Uterus (tissue), 4 donors: Measurements from ENCODE around the gene SORL1. TPM values are rescaled to one million over a fixed set of nuclear protein-coding genes. Genes with fewer than 3 reads are reported as not detected.
A peak's percentile ranks its signal among the peaks of the same experiment; 100 is the strongest.

ENCODE experiments used
- DNase-seq, 2 donors: peaks; one replicate each; pipeline ENCODE4 v3.0.0-alpha.2; 2019 to 2020
- H3K27ac ChIP-seq, 2 donors: fragments of 200-600 bp; sonication (generic); 1 replicate in 1 of 2; 2 replicates in 1 of 2; pipeline ENCODE4 v1.5.1; 2016 to 2018
- H3K27me3 ChIP-seq, 2 donors: fragments of 200-600 bp; sonication (generic); one replicate each; pipeline ENCODE4 v1.5.1; 2018 to 2019; ENCODE audit warnings: control low read depth in 1 of 2
- H3K36me3 ChIP-seq, 2 donors: fragments of 200-600 bp; sonication (generic); one replicate each; pipeline ENCODE4 v1.5.1; 2019; ENCODE audit warnings: control low read depth in 1 of 2
- H3K4me1 ChIP-seq, 2 donors: fragments of 200-600 bp; sonication (generic); one replicate each; pipeline ENCODE4 v1.5.1; 2018 to 2019; ENCODE audit warnings: control low read depth in 1 of 2
- H3K4me3 ChIP-seq, 2 donors: fragments of 200-600 bp; sonication (generic); 1 replicate in 1 of 2; 2 replicates in 1 of 2; pipeline ENCODE4 v1.5.1; 2018 to 2019; ENCODE audit warnings: mild to moderate bottlenecking in 1 of 2
- H3K9me3 ChIP-seq, 2 donors: fragments of 200-600 bp; sonication (generic); one replicate each; pipeline ENCODE4 v1.5.1; 2019; ENCODE audit warnings: control low read depth in 1 of 2
- CTCF ChIP-seq, 4 experiments: fragments of 200-600 bp in 2 of 4; fragments of 450-650 bp in 2 of 4; sonication (generic) in 2 of 4; IDR thresholded peaks; one replicate each; pipeline ENCODE4 v1.5.1; 2016 to 2019; ENCODE audit warnings: antibody characterized with exemption in 4 of 4, mild to moderate bottlenecking in 2 of 4, moderate library complexity in 1 of 4
- POLR2A ChIP-seq, 2 donors: fragments of 450-650 bp; IDR thresholded peaks; one replicate each; pipeline ENCODE4 v1.6.1; 2016; ENCODE audit warnings: antibody characterized with exemption in 2 of 2, mild to moderate bottlenecking in 1 of 2, moderate library complexity in 1 of 2
- intact Hi-C: fragments of 100-400 bp; cut with DNase I; formaldehyde crosslinking; loops from one replicate; pipeline ENCODE4 v1.15.1; 2023; ENCODE audit warnings: low total_unique reads
- total RNA-seq, 4 donors: library from RNA; depleted of rRNA in 3 of 4; stranded (reverse); fragments of >200 nt in 3 of 4; gene quantifications; one replicate each; pipeline versions ENCODE4 v1.1.0 to v1.2.4, GENCODE V29; 2014 to 2023
- donor health status: DM: yes; HTN: yes; CAD: no.

Gene SORL1
- total RNA-seq, 4 donors from 2014 or later: 7.6 to 42.6 (median 17.2) TPM

- intact Hi-C loops: no loop called here
- TF ChIP-seq POLR2A (IDR thresholded peaks at IDR 0.05): no peak
- TF ChIP-seq CTCF (IDR thresholded peaks at IDR 0.05): no peak
- Histone ChIP-seq H3K27me3 (no peaks in the 10 kb centered on the region), H3K4me1 (no peaks in the 10 kb centered on the region), H3K27ac (no peak overlapping the region), H3K4me3 (no peak overlapping the region), H3K36me3 (no peaks in the 10 kb centered on the region), H3K9me3 (no peaks in the 10 kb centered on the region)
- DNase-seq: peak in 1 of 2 donors; percentile 43
Observed at GRCh38 chr11:121595717-121596161, 143.6 kb downstream of the SORL1 start.

- no peaks in the 10 kb centered on the region for H3K4me1 ChIP-seq
- intact Hi-C loops: no loop called here
- H3K36me3 ChIP-seq: no peaks in the 10 kb centered on the region
- H3K27me3 ChIP-seq: no peaks in the 10 kb centered on the region
- TF ChIP-seq POLR2A (IDR thresholded peaks at IDR 0.05): no peak
- TF ChIP-seq CTCF (IDR thresholded peaks at IDR 0.05): no peak
- no peak overlapping the region for H3K27ac ChIP-seq
- no peaks in the 10 kb centered on the region for H3K9me3 ChIP-seq
- H3K4me3 ChIP-seq: no peak overlapping the region
- no peak for DNase-seq
Observed at GRCh38 chr11:121596195-121597155, 144.4 kb downstream of the SORL1 start.

GRCh38 chr11:121603316-121603715, 151.2 kb downstream of the SORL1 start:
- Histone ChIP-seq H3K4me3 (no peak overlapping the region), H3K36me3 (no peaks in the 10 kb centered on the region), H3K27me3 (no peaks in the 10 kb centered on the region), H3K4me1 (no peaks in the 10 kb centered on the region), H3K27ac (no peak overlapping the region), H3K9me3 (no peaks in the 10 kb centered on the region)
- no peak for TF ChIP-seq CTCF (IDR thresholded peaks at IDR 0.05)
- TF ChIP-seq POLR2A (IDR thresholded peaks at IDR 0.05): no peak
- no peak for DNase-seq
- intact Hi-C loops: no loop called here

- Histone ChIP-seq H3K27ac (no peak overlapping the region), H3K27me3 (no peaks in the 10 kb centered on the region), H3K4me1 (no peaks in the 10 kb centered on the region), H3K4me3 (no peak overlapping the region), H3K9me3 (no peaks in the 10 kb centered on the region), H3K36me3 (no peaks in the 10 kb centered on the region)
- DNase-seq: no peak
- intact Hi-C loops: no loop called here
- TF ChIP-seq POLR2A (IDR thresholded peaks at IDR 0.05) (no peak), CTCF (IDR thresholded peaks at IDR 0.05) (no peak)
Observed at GRCh38 chr11:121604152-121604551, 152.0 kb downstream of the SORL1 start.

- Histone ChIP-seq H3K4me3 (no peak overlapping the region), H3K4me1 (no peaks in the 10 kb centered on the region), H3K27me3 (no peaks in the 10 kb centered on the region), H3K36me3 (no peaks in the 10 kb centered on the region), H3K27ac (no peak overlapping the region), H3K9me3 (no peaks in the 10 kb centered on the region)
- no peak for TF ChIP-seq POLR2A (IDR thresholded peaks at IDR 0.05)
- TF ChIP-seq CTCF (IDR thresholded peaks at IDR 0.05): no peak
- DNase-seq: no peak
- intact Hi-C loops: no loop called here
Observed at GRCh38 chr11:121606354-121606753, 154.2 kb downstream of the SORL1 start.
